Peyer's patch (tissue), 4 donors: ENCODE measurements around the gene TMBIM4.

Experiments
- POLR2A ChIP-seq, 2 donors: fragments of 450-650 bp; IDR thresholded peaks; one replicate each; pipeline ENCODE4 v1.5.1; 2017; ENCODE audit warnings: antibody characterized with exemption in 2 of 2, mild to moderate bottlenecking in 2 of 2, moderate library complexity in 2 of 2
- TF ChIP-seq, protein P1 (sequence below), 6 experiments: fragments of 450-650 bp in 4 of 6; fragments of 200-600 bp in 2 of 6; sonication (generic) in 1 of 6; IDR thresholded peaks; one replicate each; pipeline ENCODE4 v1.5.1; 2017 to 2019; ENCODE audit warnings: antibody characterized with exemption in 6 of 6, mild to moderate bottlenecking in 3 of 6, moderate library complexity in 1 of 6

GRCh38 chr12:66176105-66176900 is 6.5 kb upstream of the TMBIM4 start:
- TF ChIP-seq, protein P1, sequence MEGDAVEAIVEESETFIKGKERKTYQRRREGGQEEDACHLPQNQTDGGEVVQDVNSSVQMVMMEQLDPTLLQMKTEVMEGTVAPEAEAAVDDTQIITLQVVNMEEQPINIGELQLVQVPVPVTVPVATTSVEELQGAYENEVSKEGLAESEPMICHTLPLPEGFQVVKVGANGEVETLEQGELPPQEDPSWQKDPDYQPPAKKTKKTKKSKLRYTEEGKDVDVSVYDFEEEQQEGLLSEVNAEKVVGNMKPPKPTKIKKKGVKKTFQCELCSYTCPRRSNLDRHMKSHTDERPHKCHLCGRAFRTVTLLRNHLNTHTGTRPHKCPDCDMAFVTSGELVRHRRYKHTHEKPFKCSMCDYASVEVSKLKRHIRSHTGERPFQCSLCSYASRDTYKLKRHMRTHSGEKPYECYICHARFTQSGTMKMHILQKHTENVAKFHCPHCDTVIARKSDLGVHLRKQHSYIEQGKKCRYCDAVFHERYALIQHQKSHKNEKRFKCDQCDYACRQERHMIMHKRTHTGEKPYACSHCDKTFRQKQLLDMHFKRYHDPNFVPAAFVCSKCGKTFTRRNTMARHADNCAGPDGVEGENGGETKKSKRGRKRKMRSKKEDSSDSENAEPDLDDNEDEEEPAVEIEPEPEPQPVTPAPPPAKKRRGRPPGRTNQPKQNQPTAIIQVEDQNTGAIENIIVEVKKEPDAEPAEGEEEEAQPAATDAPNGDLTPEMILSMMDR (IDR thresholded peaks at IDR 0.05) = no peak
- TF ChIP-seq POLR2A (IDR thresholded peaks at IDR 0.05) = no peak
